C1 segment of cervical spinal cord (tissue), 14 donors: Measurements from ENCODE around the gene MS4A6E.

ENCODE experiments used
- DNase-seq, 14 donors: peaks; one replicate each; lab custom pipeline; 2025; lab: John Stamatoyannopoulos, UW

Gene MS4A6E

DNA sequence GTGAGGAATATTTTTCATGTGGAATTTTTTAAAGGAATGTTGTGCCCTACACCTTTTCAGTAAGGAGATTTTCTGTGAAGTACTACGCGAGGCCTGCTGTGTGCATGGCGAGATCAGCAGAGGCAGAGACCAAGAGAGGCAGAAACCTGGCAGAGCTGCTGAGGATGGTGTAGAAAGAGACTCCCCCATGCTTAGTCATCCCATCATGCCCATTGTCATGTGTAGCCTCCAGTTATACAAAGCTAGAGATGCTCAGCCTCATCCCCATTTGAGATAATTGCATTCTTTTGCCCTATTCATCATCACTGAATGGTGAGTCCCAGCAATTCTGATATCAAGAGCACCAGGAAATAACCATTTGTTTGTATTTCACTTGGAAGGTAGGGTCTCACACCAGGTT, 48.3 kb downstream of the MS4A6E start:
- no peak for DNase-seq

DNA sequence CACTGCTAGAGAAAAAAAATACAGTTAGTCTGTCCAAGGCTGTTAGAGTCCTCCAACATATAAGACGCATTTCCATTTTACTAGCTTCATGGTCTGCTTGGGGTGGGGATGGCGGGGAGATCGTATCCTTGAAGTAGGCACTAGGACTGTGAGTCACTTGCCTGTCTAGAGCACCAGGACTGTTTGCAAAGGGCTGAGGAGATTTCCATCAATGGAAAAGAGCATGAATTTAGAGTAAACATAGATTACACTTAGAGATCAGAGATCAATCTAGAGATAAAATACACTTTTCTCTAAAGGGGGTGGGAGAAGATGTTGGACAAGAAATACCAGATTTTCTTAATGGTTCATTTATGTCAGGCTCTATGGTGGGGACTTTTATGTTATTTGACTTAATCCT, 49.5 kb downstream of the MS4A6E start:
- no peak for DNase-seq

- DNase-seq, result peak in 7 of 14 donors; percentile 15 to 42 (median 20)
These were observed 50.5 kb downstream of the MS4A6E start for GRCh38 chr11:60377401-60378136.

GRCh38 chr11:60378354-60378753, 51.3 kb downstream of the MS4A6E start, which contains the start of gene MS4A7:
MS4A7 (plus strand) TSS chr11:60378532; CDS start chr11:60383142, 4,610 bp downstream.
- DNase-seq, result peak in 3 of 14 donors; percentile 6 to 35 (median 14)

DNA sequence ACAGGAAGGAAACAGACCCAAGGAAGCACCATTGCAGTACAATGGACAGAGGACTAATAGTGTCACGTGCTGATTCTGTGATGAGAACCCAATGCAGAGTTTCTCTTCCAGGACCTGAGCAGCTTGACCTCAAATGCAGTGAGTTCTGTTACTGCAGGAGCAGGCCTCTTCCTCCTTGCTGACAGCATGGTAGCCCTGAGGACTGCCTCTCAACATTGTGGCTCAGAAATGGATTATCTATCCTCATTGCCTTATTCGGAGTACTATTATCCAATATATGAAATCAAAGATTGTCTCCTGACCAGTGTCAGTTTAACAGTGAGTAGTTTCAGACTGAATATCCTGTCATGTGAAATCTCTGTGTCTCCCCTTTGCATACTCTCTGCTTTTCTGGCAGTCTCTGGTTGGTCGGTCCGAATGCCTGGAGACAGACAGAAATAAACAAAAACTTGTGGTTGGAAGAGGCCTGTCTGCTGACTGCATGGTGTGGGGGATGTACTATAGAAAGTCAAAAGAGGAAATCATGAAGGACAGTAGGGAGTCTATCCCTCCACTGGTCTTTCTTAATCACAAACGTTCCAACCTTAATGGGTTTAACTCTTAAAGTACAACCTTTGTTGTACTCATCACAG, 62.3 kb downstream of the MS4A6E start:
- DNase-seq, result peak in 1 of 14 donors; percentile 3

- DNase-seq, result no peak
These were observed 63.4 kb downstream of the MS4A6E start for GRCh38 chr11:60390419-60390818.
